GM12873 (cell line): ENCODE measurements around the gene KAT2B.

ENCODE experiments used
- CTCF ChIP-seq: IDR thresholded peaks from 2 replicates; pipeline ENCODE4 v1.5.1; 2012; ENCODE audit warnings: low read depth, mild to moderate bottlenecking, moderate library complexity, low read length, control low read depth; ENCODE audit not compliant: insufficient read depth; ENCODE audit errors: missing control alignments

KAT2B gene

GRCh38 chr3:20071175-20071574 is 30.9 kb downstream of the KAT2B start:
- TF ChIP-seq CTCF, result no peak

- no peak for TF ChIP-seq CTCF
Measured at GRCh38 chr3:20072422-20072821, 32.2 kb downstream of the KAT2B start.

GRCh38 chr3:20073068-20073467 is 32.8 kb downstream of the KAT2B start:
- TF ChIP-seq CTCF, result no peak

- no peak for TF ChIP-seq CTCF
Measured at GRCh38 chr3:20073683-20074082, 33.4 kb downstream of the KAT2B start.

- no peak for TF ChIP-seq CTCF
Measured at GRCh38 chr3:20074226-20075063, 34.2 kb downstream of the KAT2B start.

GRCh38 chr3:20075197-20075596 is 35.0 kb downstream of the KAT2B start:
- no peak for TF ChIP-seq CTCF

GRCh38 chr3:20076296-20076997 is 36.2 kb downstream of the KAT2B start:
- TF ChIP-seq CTCF, result no peak
